A673 (cell line): Measurements from ENCODE around the gene MEIOC. TPM values are rescaled to one million over a fixed set of nuclear protein-coding genes. Genes with fewer than 3 reads are reported as not detected.

Experiments
- BruUV-seq: library from RNA; stranded (reverse); fragments of 400-500 nt; replicated peaks from 2 replicates; lab custom pipeline; 2021; lab: Mats Ljungman, UMichigan
- CTCF ChIA-PET: fragments of 300-600 bp; sonication (Branson Sonifier 250); formaldehyde crosslinking; loops from one replicate; lab custom pipeline; 2022; ENCODE audit warnings: antibody characterized with exemption; lab: Charles Lee
- POLR2A ChIA-PET: fragments of 300-600 bp; sonication (Branson Sonifier 250); formaldehyde crosslinking; loops from one replicate; lab custom pipeline; 2022; ENCODE audit warnings: antibody characterized with exemption; ENCODE audit not compliant: low non-redundant PET; lab: Charles Lee
- DNase-seq: peaks from one replicate; pipeline ENCODE4 v3.0.0-alpha.2; 2015; ENCODE audit warnings: low spot score
- H3K27ac ChIP-seq: fragments of 200-600 bp; sonication (generic); 2 replicates; pipeline ENCODE4 v1.5.1; 2016; ENCODE audit warnings: mixed run types, low read depth, mild to moderate bottlenecking, mixed read lengths, antibody characterized with exemption, low read length; ENCODE audit not compliant: poor library complexity, severe bottlenecking
- H3K27me3 ChIP-seq: fragments of 200-600 bp; sonication (generic); replicated peaks from 2 replicates; pipeline ENCODE4 v1.6.1; 2017; ENCODE audit warnings: mixed run types, low read depth, mild to moderate bottlenecking, mixed read lengths, antibody characterized with exemption, low read length; ENCODE audit not compliant: insufficient read depth, poor library complexity
- H3K36me3 ChIP-seq: fragments of 200-600 bp; sonication (generic); 2 replicates; pipeline ENCODE4 v1.6.1; 2016; ENCODE audit warnings: mixed run types, mild to moderate bottlenecking, mixed read lengths, antibody characterized with exemption, low read length; ENCODE audit not compliant: insufficient read depth, poor library complexity, severe bottlenecking
- H3K4me1 ChIP-seq: fragments of 200-600 bp; sonication (generic); 2 replicates; pipeline ENCODE4 v1.6.1; 2017; ENCODE audit warnings: mixed run types, mild to moderate bottlenecking, mixed read lengths, antibody characterized with exemption, low read length; ENCODE audit not compliant: insufficient read depth, poor library complexity, severe bottlenecking
- H3K4me3 ChIP-seq: fragments of 200-600 bp; sonication (generic); 2 replicates; pipeline ENCODE4 v1.5.1; 2016; ENCODE audit warnings: low read depth, mixed run types, mild to moderate bottlenecking, mixed read lengths, low read length; ENCODE audit not compliant: poor library complexity, severe bottlenecking
- H3K9me3 ChIP-seq: fragments of 200-600 bp; sonication (generic); 2 replicates; pipeline ENCODE4 v1.6.1; 2016; ENCODE audit warnings: mixed run types, low read depth, mild to moderate bottlenecking, mixed read lengths, antibody characterized with exemption, low read length; ENCODE audit not compliant: poor library complexity, severe bottlenecking
- CTCF ChIP-seq: fragments of 300-800, 200-600 bp; sonication (generic); conservative IDR thresholded peaks from 2 replicates; pipeline ENCODE4 v1.5.1; 2017; ENCODE audit warnings: low read depth, mild to moderate bottlenecking, antibody characterized with exemption, low read length, moderate library complexity, mixed read lengths
- EZH2 ChIP-seq: fragments of 200-600 bp; sonication (generic); IDR thresholded peaks from 2 replicates; pipeline ENCODE4 v1.6.1; 2017; ENCODE audit warnings: borderline replicate concordance, low read depth, mild to moderate bottlenecking, mixed read lengths, antibody characterized with exemption, low read length; ENCODE audit not compliant: poor library complexity, severe bottlenecking
- intact Hi-C: fragments of 100-400 bp; cut with micrococcal nuclease; formaldehyde crosslinking; loops from one replicate; pipeline ENCODE4 v1.10.0; 2022; ENCODE audit not compliant: unreplicated experiment
- total RNA-seq: library from RNA; stranded (reverse); gene quantifications from 2 replicates; pipeline ENCODE4 v1.2.3, GENCODE V29; 2021

The MEIOC gene
- total RNA-seq, 1 experiment from 2014 or later = not detected

- H3K36me3 ChIP-seq = no peaks in the 10 kb centered on the region
- intact Hi-C loops = no loop called here
- POLR2A ChIA-PET = no interaction called here
- H3K4me3 ChIP-seq = no peak overlapping the region
- no TSS peak for BruUV-seq
- H3K27ac ChIP-seq = no peak overlapping the region
- H3K4me1 ChIP-seq = no peaks in the 10 kb centered on the region
- TF ChIP-seq CTCF = no peak
- no peak for TF ChIP-seq EZH2
- DNase-seq = no peak
- CTCF ChIA-PET = no interaction called here
- peaks cover 3% of the 10 kb centered on the region for H3K27me3 ChIP-seq
- no peaks in the 10 kb centered on the region for H3K9me3 ChIP-seq
Observed at GRCh38 chr17:44651228-44651627, 5.0 kb upstream of the MEIOC start.

- POLR2A ChIA-PET = no interaction called here
- CTCF ChIA-PET = no interaction called here
- Histone ChIP-seq H3K36me3 (no peaks in the 10 kb centered on the region), H3K9me3 (no peaks in the 10 kb centered on the region), H3K4me3 (no peak overlapping the region), H3K4me1 (no peaks in the 10 kb centered on the region), H3K27ac (no peak overlapping the region), H3K27me3 (peaks cover 3% of the 10 kb centered on the region)
- TF ChIP-seq CTCF = no peak
- TF ChIP-seq EZH2 = no peak
- intact Hi-C loops = no loop called here
- no peak for DNase-seq
- no TSS peak for BruUV-seq
Observed at GRCh38 chr17:44652727-44653126, 3.5 kb upstream of the MEIOC start.

GRCh38 chr17:44653384-44653783, 2.9 kb upstream of the MEIOC start:
- POLR2A ChIA-PET = no interaction called here
- H3K27me3 ChIP-seq = peaks cover 3% of the 10 kb centered on the region

More at GRCh38 chr17:44653384-44653783, 2.9 kb upstream of the MEIOC start:
- Histone ChIP-seq H3K9me3 (no peaks in the 10 kb centered on the region), H3K27ac (no peak overlapping the region), H3K4me1 (no peaks in the 10 kb centered on the region), H3K36me3 (no peaks in the 10 kb centered on the region), H3K4me3 (no peak overlapping the region)
- intact Hi-C loops = no loop called here
- TF ChIP-seq CTCF = no peak
- TF ChIP-seq EZH2 = no peak
- no TSS peak for BruUV-seq
- no peak for DNase-seq
- CTCF ChIA-PET = no interaction called here
